ENCODE results near the gene SHANK1.
A peak's percentile ranks its signal among the peaks of the same experiment; 100 is the strongest.

Gene SHANK1

GRCh38 chr19:50724522-50725217 lies 5.1 kb upstream of the SHANK1 start:
- peak; percentile 99 for DNase-seq (ENCODE audit: extremely low read depth, low read depth)
- TF ChIP-seq, protein P1, sequence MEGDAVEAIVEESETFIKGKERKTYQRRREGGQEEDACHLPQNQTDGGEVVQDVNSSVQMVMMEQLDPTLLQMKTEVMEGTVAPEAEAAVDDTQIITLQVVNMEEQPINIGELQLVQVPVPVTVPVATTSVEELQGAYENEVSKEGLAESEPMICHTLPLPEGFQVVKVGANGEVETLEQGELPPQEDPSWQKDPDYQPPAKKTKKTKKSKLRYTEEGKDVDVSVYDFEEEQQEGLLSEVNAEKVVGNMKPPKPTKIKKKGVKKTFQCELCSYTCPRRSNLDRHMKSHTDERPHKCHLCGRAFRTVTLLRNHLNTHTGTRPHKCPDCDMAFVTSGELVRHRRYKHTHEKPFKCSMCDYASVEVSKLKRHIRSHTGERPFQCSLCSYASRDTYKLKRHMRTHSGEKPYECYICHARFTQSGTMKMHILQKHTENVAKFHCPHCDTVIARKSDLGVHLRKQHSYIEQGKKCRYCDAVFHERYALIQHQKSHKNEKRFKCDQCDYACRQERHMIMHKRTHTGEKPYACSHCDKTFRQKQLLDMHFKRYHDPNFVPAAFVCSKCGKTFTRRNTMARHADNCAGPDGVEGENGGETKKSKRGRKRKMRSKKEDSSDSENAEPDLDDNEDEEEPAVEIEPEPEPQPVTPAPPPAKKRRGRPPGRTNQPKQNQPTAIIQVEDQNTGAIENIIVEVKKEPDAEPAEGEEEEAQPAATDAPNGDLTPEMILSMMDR (IDR thresholded peaks at IDR 0.05; ENCODE audit: low read depth, low read length), result peak; percentile 44

- TF ChIP-seq, protein P1 (IDR thresholded peaks at IDR 0.05; ENCODE audit: low read depth, low read length), result no peak
- no peak for DNase-seq (ENCODE audit: extremely low read depth, low read depth)
Measured at GRCh38 chr19:50723735-50724521, 4.3 kb upstream of the SHANK1 start.

GRCh38 chr19:50723069-50723468 lies 3.5 kb upstream of the SHANK1 start, which contains the start of gene CLEC11A:
Gene CLEC11A (plus strand): TSS chr19:50723364. CDS start chr19:50723526, 162 bp downstream.
- TF ChIP-seq, protein P1 (IDR thresholded peaks at IDR 0.05; ENCODE audit: low read depth, low read length), result no peak
- DNase-seq (ENCODE audit: extremely low read depth, low read depth), result peak; percentile 41

DNA sequence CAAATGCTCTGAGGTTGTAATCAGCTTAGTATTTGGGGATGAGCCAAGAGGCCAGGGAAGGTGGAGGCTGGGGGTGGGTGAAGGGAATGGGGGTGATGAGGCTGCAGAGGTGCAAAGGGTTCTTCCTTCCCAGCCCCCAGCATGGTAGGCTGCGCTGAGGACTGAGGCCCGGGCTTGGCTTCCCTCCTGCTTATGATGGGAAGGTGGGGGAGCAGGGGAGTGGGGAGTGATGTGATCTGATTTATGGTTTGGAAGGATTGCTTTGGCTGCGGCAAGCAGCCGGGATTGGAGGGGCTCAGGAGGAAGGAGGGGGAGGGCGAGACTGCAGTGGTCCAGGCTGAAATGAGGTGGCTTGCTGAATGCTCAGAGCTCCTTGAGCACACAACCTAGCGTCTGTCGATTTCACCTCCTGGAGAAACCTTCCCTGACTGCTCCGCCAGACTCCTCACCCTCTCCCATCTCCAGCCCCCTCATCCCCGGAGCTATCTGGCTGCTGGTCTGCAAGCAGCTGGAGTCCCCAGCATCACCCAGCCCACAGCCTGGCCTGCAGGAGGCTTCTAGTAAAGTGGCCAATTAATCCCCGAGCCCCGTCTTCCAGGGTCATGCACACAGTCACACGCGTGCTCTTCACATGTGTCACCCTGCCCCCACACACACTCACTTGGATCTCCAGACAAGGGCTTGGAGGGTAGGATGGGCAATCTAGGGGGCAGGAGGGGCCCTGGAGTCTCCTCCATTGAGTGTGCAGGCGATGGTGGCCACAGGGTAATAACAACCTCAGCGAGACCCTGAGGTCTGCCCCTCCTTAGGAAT lies 2.8 kb upstream of the SHANK1 start:
- TF ChIP-seq, protein P1 (IDR thresholded peaks at IDR 0.05; ENCODE audit: low read depth, low read length), result no peak
- no peak for DNase-seq (ENCODE audit: extremely low read depth, low read depth)

- DNase-seq (ENCODE audit: extremely low read depth, low read depth), result no peak
- TF ChIP-seq, protein P1 (IDR thresholded peaks at IDR 0.05; ENCODE audit: low read depth, low read length), result no peak
Measured at GRCh38 chr19:50721441-50722137, 2.0 kb upstream of the SHANK1 start.

DNA sequence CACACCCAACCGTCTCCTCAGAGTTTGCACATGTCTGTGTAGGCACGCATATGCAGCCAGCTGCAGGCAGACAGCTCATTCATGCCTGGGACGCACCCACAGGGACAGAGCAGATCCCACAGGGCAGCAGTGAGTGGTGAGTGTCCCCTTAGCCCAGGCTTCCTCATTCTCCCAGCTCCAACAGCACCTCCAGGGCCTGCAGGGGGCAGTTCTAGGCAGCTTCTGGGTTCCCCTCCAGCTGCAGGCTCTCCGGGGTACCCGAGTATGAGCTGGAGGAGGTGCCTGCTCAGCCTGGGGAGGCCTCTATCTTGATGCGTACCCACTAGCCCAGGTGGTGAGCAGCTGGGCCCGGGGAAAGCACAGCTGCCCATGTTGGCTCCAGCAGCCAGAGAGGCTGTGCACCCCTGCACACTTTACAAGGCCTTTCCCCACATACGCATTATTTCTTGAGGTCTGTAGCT lies 1.3 kb upstream of the SHANK1 start:
- TF ChIP-seq, protein P1 (IDR thresholded peaks at IDR 0.05; ENCODE audit: low read depth, low read length), result peak; percentile 4
- DNase-seq (ENCODE audit: extremely low read depth, low read depth), result peak; percentile 14

All from AG09319 (cell line).